K562 (cell line): ENCODE measurements around the gene ASPHD2. TPM values are rescaled to one million over a fixed set of nuclear protein-coding genes. Genes with fewer than 3 reads are reported as not detected.
A peak's percentile ranks its signal among the peaks of the same experiment; 100 is the strongest.

Experiments
- BCL6 ChIP-seq: fragments of 250-450 bp; sonication (Bioruptor Pico); IDR thresholded peaks from 2 replicates; pipeline ENCODE4 v1.4.0; 2020
- CHD4 ChIP-seq: fragments of 200-600 bp; sonication (generic); IDR thresholded peaks from 3 replicates; pipeline ENCODE4 v1.6.1; 2012; ENCODE audit warnings: low read depth, mild to moderate bottlenecking, mixed read lengths, low read length, inconsistent platforms; ENCODE audit not compliant: insufficient read depth, insufficient replicate concordance, poor library complexity, severe bottlenecking
- CREBBP ChIP-seq: IDR thresholded peaks from one replicate; pipeline ENCODE4 v1.6.1; 2012; ENCODE audit warnings: low read depth, mild to moderate bottlenecking, control low read depth, inconsistent platforms, low read length
- FOS ChIP-seq: IDR thresholded peaks from 3 replicates; pipeline ENCODE4 v1.6.1; 2011; ENCODE audit not compliant: insufficient read length; ENCODE audit errors: extremely low read depth
- MTA3 ChIP-seq: fragments of 450-650 bp; formaldehyde crosslinking; IDR thresholded peaks from 2 replicates; pipeline ENCODE4 v1.6.1; 2017; ENCODE audit warnings: mild to moderate bottlenecking, borderline replicate concordance
- RBM17 ChIP-seq: fragments of 200-400 bp; formaldehyde crosslinking; IDR thresholded peaks from 2 replicates; pipeline ENCODE4 v1.6.1; 2017; ENCODE audit warnings: low read depth, mild to moderate bottlenecking, low read length, borderline replicate concordance
- SUPT5H ChIP-seq: fragments of 450-650 bp; IDR thresholded peaks from 2 replicates; pipeline ENCODE4 v1.6.1; 2016
- TAF1 ChIP-seq: IDR thresholded peaks from 2 replicates; pipeline ENCODE4 v1.6.1; 2011; ENCODE audit warnings: mild to moderate bottlenecking, low read length, moderate library complexity; ENCODE audit not compliant: insufficient read depth, control insufficient read depth, severe bottlenecking; ENCODE audit errors: extremely low read depth
- TAL1 ChIP-seq: fragments of 450-650 bp; IDR thresholded peaks from 2 replicates; pipeline ENCODE4 v1.6.1; 2016; ENCODE audit warnings: mild to moderate bottlenecking
- TBP ChIP-seq: optimal IDR thresholded peaks from 2 replicates; pipeline ENCODE3; 2011; ENCODE audit warnings: low read depth, low read length, improper control_type of control experiment
- ZNF253 ChIP-seq: fragments of 250-450 bp; sonication (Bioruptor Pico); conservative IDR thresholded peaks from 2 replicates; pipeline ENCODE4 v1.6.1; 2021; ENCODE audit warnings: mild to moderate bottlenecking
- ZNF324 ChIP-seq: fragments of 250-450 bp; sonication (Bioruptor Pico); IDR thresholded peaks from 2 replicates; pipeline ENCODE4 v1.4.0; 2020; ENCODE audit warnings: mild to moderate bottlenecking
- ZNF347 ChIP-seq: fragments of 450-650 bp; formaldehyde crosslinking; IDR thresholded peaks from 2 replicates; pipeline ENCODE4 v1.4.0; 2020; ENCODE audit warnings: low read depth, mild to moderate bottlenecking, moderate library complexity
- ZNF717 ChIP-seq: fragments of 250-450 bp; sonication (Bioruptor Pico); IDR thresholded peaks from 2 replicates; pipeline ENCODE4 v1.5.0; 2021
- ZNF766 ChIP-seq: fragments of 200-800 bp; sonication (Bioruptor generic); conservative IDR thresholded peaks from 2 replicates; pipeline ENCODE4 v1.6.1; 2016; ENCODE audit warnings: missing genetic modification characterization, missing compliant biosample characterization
- polyA plus RNA-seq, 8 experiments: library from polyadenylated mRNA; depleted of rRNA in 4 of 8; stranded (reverse) in 5 of 8; unstranded in 3 of 8; fragments of >200 nt; fragmentation: Nextera tagmentation in 2 of 8; fragmentation: Illumina TruSeq in 1 of 8; extraction: Ambion mirVana in 2 of 8; extraction: Trizol in 1 of 8; gene quantifications; 2 replicates each; pipeline versions ENCODE4 v1.2.1 to v1.2.3, GENCODE V29; 2011 to 2014; ENCODE audit warnings: inconsistent platforms in 1 of 8, missing spikeins in 1 of 8
- total RNA-seq, 7 experiments: library from RNA; depleted of rRNA in 6 of 7; stranded (reverse); fragments of >200 nt in 6 of 7; fragmentation: Illumina TruSeq in 2 of 7; extraction: Trizol in 2 of 7; gene quantifications; 2 replicates each; pipeline versions ENCODE4 v1.2.1 to v1.2.3, GENCODE V29; 2011 to 2021; ENCODE audit warnings: low replicate concordance in 1 of 7
- TF ChIP-seq, protein P1 (sequence below): fragments of 250-450 bp; sonication (Bioruptor Pico); IDR thresholded peaks from 2 replicates; pipeline ENCODE4 v1.4.0; 2020; ENCODE audit warnings: mild to moderate bottlenecking
- TF ChIP-seq, protein P2 (sequence below): fragments of 150-350 bp; conservative IDR thresholded peaks from 2 replicates; pipeline ENCODE4 v1.6.1; 2014; ENCODE audit warnings: low read length
- TF ChIP-seq, protein P3 (sequence below): IDR thresholded peaks from 2 replicates; pipeline ENCODE4 v1.6.1; 2014; ENCODE audit warnings: antibody characterized with exemption
- TF ChIP-seq, protein P4 (sequence below): IDR thresholded peaks from 3 replicates; pipeline ENCODE4 v1.6.1; 2011; ENCODE audit warnings: borderline replicate concordance, mild to moderate bottlenecking, moderate library complexity; ENCODE audit not compliant: insufficient read length; ENCODE audit errors: extremely low read depth

The ASPHD2 gene
- total and polyA plus RNA-seq, 9 of the 15 experiments (the other 6 are each of a cell fraction or from before 2014, with no cell fraction given): 0.18 to 0.64 (median 0.36) TPM

DNA sequence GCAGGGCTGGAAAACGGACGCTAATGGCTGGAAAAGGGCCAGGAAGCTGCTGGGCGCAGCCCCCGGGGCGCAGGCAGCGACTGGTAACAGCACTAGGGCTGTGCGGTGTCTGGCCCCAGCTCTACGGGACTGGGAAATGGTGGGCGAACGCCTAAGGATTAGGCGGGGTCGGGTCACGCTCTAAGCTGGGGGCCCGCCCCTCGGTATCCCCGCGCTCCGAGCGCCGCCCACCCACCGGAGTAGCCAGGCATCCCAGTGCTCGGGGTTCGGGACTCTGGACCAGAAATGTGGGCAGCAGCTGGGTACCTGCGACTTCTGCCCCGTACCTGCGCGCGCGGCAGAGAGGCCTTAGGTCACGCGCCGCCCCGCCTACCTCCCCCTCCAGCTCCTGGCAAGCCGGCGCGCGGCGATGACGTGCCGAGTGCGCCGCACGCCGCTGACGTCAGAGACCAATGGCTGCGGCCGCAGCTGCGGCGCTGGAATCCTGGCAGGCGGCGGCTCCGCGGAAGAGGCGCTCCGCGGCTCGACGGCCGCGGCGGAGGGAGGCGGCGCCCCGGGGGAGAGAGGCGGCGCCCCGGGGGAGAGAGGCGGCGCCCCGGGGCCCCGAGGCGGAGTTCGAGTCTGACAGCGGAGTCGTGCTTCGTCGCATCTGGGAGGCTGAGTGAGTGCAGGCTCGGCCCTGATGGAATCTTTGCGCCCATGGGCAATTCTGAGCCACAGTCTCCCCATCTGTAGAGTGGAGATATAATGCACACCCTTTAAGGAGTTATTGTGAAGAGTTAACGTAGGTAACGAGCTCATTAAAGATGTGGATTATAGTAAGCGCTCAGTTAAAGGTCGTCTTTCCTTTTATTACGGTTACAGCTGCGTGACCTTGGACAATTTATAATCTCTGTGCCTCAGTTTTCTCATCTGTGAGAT, 54.6 kb downstream of the ASPHD2 start, which contains the start of the genes HPS4 and SRRD (continued):
- TF ChIP-seq, protein P1, sequence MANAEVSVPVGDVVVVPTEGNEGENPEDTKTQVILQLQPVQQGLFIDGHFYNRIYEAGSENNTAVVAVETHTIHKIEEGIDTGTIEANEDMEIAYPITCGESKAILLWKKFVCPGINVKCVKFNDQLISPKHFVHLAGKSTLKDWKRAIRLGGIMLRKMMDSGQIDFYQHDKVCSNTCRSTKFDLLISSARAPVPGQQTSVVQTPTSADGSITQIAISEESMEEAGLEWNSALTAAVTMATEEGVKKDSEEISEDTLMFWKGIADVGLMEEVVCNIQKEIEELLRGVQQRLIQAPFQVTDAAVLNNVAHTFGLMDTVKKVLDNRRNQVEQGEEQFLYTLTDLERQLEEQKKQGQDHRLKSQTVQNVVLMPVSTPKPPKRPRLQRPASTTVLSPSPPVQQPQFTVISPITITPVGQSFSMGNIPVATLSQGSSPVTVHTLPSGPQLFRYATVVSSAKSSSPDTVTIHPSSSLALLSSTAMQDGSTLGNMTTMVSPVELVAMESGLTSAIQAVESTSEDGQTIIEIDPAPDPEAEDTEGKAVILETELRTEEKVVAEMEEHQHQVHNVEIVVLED (CRISPR knock-in tag): peak; percentile 82
- TF ChIP-seq CHD4 (peak; percentile 98), ZNF717 (CRISPR knock-in tag) (no peak), SUPT5H (peak; percentile 72), ZNF766 (0 out of 2 replicates have a peak, but pooled peaks have one; percentile 30), TAF1 (peak; percentile 82), CREBBP (no peak), ZNF347 (no peak), ZNF253 (no peak), ZNF324 (CRISPR knock-in tag) (no peak), BCL6 (CRISPR knock-in tag) (no peak), FOS (no peak), TBP (peak; percentile 78), MTA3 (0 out of 2 replicates have a peak, but pooled peaks have one; percentile 30), TAL1 (no peak), RBM17 (no peak)
- TF ChIP-seq, protein P2, sequence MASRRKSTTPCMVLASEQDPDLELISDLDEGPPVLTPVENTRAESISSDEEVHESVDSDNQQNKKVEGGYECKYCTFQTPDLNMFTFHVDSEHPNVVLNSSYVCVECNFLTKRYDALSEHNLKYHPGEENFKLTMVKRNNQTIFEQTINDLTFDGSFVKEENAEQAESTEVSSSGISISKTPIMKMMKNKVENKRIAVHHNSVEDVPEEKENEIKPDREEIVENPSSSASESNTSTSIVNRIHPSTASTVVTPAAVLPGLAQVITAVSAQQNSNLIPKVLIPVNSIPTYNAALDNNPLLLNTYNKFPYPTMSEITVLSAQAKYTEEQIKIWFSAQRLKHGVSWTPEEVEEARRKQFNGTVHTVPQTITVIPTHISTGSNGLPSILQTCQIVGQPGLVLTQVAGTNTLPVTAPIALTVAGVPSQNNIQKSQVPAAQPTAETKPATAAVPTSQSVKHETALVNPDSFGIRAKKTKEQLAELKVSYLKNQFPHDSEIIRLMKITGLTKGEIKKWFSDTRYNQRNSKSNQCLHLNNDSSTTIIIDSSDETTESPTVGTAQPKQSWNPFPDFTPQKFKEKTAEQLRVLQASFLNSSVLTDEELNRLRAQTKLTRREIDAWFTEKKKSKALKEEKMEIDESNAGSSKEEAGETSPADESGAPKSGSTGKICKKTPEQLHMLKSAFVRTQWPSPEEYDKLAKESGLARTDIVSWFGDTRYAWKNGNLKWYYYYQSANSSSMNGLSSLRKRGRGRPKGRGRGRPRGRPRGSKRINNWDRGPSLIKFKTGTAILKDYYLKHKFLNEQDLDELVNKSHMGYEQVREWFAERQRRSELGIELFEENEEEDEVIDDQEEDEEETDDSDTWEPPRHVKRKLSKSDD: 0 out of 2 replicates have a peak, but pooled peaks have one; percentile 40
- TF ChIP-seq, protein P3, sequence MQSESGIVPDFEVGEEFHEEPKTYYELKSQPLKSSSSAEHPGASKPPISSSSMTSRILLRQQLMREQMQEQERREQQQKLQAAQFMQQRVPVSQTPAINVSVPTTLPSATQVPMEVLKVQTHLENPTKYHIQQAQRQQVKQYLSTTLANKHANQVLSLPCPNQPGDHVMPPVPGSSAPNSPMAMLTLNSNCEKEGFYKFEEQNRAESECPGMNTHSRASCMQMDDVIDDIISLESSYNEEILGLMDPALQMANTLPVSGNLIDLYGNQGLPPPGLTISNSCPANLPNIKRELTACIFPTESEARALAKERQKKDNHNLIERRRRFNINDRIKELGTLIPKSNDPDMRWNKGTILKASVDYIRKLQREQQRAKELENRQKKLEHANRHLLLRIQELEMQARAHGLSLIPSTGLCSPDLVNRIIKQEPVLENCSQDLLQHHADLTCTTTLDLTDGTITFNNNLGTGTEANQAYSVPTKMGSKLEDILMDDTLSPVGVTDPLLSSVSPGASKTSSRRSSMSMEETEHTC: peak; percentile 91
- TF ChIP-seq, protein P4, sequence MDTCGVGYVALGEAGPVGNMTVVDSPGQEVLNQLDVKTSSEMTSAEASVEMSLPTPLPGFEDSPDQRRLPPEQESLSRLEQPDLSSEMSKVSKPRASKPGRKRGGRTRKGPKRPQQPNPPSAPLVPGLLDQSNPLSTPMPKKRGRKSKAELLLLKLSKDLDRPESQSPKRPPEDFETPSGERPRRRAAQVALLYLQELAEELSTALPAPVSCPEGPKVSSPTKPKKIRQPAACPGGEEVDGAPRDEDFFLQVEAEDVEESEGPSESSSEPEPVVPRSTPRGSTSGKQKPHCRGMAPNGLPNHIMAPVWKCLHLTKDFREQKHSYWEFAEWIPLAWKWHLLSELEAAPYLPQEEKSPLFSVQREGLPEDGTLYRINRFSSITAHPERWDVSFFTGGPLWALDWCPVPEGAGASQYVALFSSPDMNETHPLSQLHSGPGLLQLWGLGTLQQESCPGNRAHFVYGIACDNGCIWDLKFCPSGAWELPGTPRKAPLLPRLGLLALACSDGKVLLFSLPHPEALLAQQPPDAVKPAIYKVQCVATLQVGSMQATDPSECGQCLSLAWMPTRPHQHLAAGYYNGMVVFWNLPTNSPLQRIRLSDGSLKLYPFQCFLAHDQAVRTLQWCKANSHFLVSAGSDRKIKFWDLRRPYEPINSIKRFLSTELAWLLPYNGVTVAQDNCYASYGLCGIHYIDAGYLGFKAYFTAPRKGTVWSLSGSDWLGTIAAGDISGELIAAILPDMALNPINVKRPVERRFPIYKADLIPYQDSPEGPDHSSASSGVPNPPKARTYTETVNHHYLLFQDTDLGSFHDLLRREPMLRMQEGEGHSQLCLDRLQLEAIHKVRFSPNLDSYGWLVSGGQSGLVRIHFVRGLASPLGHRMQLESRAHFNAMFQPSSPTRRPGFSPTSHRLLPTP: peak; percentile 21
